DMS53 treated with DMSO at 0.1 percent for 48 hours (cell line): ENCODE results near the gene CPEB1.
"Not testable (repeated sequence)": the region's sequence is repeated elsewhere in the genome, so short reads cannot be mapped to it uniquely, and the experiment has no call there.

ENCODE experiments used
- DNase-seq: peaks from one replicate; lab custom pipeline; 2025; ENCODE audit not compliant: unreplicated experiment; lab: John Stamatoyannopoulos, UW

CPEB1 gene

DNA sequence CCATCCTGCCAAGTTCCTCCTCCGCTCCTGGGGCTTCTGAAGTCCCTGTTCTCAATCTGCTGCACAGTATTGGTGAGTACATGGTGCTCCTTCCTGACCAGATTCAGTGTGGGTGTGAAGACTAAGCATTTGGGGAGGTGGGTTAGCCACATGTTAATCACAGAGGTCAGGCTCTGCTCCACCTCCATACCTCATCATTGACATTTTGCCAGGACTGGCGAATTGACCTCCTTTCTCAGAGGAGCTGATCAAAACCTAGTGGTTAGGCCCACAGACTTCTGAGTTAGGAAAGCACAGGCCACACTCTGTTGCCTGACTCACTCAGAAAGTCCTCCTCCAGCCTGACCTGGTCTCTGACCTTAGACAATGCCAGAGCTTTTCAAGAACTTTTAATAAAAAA is 98.5 kb downstream of the CPEB1 start:
- no peak for DNase-seq

DNA sequence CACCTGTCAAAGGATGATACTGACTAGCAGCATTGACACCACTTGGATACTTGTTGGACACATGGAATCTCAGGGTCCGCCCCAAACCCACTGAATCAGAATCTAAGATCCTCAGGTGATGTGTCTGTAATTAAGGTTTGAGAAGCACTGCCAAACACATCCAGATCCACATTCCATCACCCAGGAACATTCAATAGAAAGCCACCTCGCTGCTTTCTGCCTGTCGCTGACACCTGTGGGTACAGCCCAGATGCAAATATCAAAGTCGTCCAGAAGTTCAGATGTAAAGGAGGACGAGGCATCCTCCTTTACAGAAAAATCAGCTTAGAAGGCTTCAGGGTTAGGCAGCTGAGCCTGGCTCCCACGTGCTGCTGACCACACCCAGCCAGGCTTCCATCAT is 101.7 kb downstream of the CPEB1 start:
- DNase-seq, result no peak

DNA sequence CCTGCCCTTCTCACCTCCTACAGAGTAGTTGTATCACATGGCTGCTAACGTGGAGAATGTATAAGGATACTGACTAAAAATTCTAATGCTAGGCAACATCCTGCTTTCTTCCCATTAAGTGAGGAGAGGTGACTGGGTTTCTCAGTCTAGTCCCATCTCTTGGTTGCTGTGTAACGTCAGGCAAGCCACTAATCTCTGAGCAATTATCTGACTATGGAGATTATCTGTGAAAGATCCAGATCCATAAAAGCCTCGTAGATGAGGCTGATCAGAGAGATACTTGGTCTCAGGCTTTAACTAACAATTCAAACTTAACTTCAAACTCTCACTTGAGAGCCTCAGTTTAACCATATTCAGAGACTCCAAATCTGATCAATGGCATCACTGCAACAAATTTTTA is 102.2 kb downstream of the CPEB1 start:
- no peak for DNase-seq

DNA sequence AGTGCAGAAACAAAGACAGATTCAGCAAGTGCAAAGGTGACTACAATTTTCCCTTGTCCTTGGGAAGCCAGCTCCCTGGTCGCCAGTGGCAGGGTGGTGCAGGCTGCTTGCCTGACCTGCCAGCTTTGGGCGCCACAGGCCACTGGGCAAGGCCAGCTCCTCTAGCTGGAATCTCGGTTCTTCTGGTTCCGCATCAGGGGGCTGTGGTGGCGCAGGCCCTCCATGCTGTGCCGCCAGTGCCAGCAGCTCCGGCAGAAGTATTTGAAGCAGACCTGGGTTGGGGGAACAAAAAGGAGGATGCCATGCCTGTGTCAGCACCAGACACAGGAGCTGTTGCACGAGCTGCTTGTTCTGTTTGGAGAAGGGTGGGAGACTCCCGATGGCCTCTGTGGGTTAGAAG is 102.7 kb downstream of the CPEB1 start:
- DNase-seq, result no peak

DNA sequence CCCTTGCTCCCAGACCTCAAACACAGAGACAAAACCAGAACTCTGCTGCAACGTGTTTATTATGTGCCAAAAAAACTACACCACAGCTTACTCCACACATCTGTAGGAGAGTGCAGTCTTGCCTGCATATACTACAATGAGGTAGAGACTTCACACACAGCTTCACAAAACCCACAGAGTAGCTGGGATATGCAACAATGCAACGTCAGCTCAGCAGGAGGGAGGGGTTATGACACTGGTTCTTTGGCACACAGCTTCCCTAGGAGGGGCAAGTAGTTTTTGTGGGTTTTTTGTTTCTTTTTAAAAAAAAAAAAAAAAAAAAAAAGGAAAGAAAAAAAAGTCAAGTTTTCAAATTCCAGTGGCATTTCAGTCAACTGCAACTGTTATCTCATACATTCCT is 104.0 kb downstream of the CPEB1 start:
- no peak for DNase-seq

GRCh38 chr15:82540984-82541431 is 106.2 kb downstream of the CPEB1 start:
- DNase-seq, result no peak

DNA sequence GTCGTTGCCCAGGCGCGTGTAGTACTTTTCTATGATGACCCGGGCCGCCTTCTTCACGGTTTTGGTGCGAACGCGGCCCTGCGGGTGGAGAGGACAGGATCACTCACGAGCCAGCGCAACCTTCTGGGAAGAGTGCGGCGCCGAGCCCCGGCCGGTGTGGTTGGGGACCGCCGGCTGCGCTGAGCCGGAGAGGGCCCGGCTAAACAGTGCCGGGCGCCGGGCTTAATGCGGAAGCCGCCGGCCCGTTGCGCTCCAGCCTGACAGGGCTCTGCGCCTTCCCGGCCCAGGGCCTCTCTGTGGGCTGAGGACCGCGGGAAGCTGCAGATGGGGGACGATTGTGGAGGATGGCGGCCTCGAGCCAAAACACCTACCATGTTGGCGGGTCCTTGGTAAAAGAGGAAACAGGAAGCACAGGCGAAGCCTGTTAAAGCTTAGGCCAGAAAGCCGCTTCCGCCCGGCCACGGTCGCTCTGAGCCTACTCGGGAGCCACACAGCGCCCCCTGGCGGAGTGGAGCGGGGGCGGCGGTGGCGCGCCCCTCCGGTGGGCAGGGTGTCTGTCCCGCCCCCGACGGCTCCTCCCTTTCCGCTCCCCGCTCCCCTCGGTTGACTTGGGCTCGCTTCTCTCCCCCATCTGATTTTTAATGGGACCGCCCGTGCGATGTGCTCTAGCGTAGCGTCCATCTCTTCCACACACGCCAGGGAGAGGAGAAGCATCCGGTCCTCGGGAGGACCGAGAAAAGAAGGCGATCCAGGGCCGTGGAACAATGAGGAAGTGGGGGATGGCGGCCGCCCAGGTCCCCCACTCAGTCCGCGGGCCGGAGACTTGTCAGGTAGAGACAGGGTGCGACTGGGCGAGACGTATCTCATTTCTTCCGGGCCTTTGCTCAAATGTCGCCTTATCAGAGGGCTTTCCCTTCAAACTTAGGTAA is 106.8 kb downstream of the CPEB1 start, which contains the start of gene RPS17:
Gene RPS17 (minus strand): TSS at position 403 of the 929 bp plus-strand sequence. CDS start 29 bp downstream, at position 374.
- no peak for DNase-seq

GRCh38 chr15:82539691-82540054 is 107.5 kb downstream of the CPEB1 start:
- no peak for DNase-seq

DNA sequence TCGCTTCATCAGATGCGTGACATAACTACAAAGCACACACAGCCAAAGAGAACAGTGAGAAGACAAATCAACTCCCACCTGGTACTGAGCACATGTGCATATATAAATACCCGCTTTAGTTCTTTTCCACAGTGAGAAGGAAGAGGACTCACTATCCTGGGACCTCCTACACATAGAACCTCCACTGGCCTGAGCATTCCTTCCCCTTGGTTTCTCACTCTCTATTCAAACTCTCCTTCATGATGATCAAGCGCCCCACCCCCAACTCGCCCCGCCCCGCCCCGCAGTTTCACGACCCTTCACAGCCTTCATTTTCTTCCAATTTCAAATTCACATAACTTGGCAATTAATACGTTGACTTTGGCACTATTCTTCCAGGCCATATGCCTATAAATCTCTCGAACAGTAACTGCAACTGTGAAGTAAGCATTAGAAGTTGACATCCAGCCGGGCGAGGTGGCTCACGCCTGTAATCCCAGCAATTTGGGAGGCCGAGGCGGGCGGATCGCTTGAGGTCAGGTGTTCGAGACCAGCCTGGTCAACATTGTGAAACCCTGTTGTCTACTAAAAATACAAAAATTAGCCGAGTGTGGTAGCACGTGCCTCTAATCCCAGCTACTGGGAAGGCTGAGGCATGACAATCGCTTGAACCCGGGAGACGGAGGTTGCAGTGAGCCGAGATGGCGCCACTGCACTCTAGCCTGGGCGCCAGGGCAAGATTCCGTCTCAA is 108.0 kb downstream of the CPEB1 start:
- DNase-seq, result no peak

DNA sequence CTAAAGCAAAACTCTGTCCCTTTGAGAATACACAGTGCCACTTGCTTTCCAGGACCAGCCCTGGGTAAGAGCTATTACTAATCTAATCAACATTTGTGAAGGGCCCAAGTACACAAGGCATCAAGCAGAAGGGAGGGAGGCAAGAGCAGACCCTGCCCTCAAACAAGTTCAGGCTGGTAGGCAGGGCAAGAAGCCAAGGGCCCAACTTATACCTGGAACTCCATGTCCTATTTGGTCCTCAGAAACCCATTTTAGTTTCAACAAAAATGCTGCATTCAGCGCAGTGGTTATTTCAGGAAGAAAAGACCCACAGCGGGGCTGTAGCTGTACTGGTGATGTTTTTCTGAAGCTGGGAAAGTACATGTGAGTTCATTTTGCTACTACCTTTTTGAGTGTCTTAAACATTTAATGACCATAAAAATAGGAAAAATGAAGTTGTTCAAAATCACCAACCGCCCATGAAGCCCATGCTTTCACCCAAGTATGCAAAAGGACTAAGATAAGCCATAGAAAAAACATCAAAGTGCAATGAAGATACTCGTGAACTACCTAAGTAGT is 109.7 kb downstream of the CPEB1 start:
- no peak for DNase-seq

GRCh38 chr15:82536409-82537350 is 110.5 kb downstream of the CPEB1 start:
- no peak for DNase-seq

DNA sequence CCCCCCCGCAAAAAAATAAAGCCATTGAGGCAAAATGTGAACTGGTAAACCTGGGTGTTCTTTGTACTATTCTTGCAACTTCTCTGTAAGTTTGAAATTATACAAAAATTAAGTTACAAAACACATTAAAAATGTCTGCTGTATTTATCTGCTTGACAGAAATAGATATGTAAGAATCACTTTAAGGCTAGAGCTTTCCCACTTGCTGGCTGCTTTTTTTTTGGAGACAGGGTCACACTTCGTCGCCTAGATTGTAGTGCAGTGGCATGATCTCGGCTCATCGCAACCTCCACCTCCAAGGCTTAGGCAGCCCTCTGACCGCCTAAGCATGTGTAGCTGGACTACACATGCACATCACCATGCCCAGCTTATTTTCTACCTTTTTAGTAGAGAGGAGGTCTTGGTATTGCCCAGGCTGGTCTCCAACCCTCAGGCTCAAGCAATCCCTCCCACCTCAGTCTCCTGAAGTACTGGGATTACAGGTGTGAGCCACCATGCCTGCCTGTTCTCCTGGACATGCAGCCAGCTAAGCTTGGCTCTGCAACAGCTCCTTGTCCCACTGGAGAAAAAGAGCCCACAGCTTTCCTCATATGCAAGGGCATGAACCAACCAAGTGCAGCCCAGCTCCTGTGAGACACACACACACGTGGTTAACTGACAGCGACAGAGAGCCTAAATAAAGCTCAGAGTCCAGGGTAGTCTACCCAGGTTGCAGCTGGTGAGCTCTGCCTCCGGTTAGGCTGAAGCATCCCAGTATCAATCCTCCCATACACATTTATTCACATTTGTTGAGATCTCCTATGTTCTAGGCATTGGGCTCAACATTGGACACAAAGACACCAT is 111.4 kb downstream of the CPEB1 start:
- no peak for DNase-seq

DNA sequence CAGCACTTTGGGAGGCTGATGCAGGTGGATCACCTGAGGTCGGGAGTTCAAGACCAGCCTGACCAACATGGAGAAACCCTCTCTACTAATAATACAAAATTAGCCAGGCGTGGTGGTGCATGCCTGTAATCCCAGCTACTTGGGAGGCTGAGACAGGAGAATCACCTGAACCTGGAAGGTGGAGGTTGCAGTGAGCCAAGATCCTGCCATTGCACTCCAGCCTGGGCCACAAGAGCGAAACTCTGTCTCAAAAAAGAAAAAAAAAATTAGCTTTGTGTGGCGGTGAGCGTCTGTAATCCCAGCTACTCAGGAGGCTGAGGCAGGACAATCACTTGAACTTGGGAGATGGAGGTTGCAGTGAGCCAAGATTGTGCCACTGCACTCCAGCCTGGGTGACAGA is 112.0 kb downstream of the CPEB1 start:
- not testable (repeated sequence) for DNase-seq

GRCh38 chr15:82534457-82534861 is 112.7 kb downstream of the CPEB1 start:
- DNase-seq, result not testable (repeated sequence)

GRCh38 chr15:82533801-82534200 is 113.4 kb downstream of the CPEB1 start:
- no peak for DNase-seq

- DNase-seq, result no peak
These were observed 114.1 kb downstream of the CPEB1 start for GRCh38 chr15:82532991-82533481.

- DNase-seq, result no peak
These were observed 114.7 kb downstream of the CPEB1 start for GRCh38 chr15:82532383-82532990.

DNA sequence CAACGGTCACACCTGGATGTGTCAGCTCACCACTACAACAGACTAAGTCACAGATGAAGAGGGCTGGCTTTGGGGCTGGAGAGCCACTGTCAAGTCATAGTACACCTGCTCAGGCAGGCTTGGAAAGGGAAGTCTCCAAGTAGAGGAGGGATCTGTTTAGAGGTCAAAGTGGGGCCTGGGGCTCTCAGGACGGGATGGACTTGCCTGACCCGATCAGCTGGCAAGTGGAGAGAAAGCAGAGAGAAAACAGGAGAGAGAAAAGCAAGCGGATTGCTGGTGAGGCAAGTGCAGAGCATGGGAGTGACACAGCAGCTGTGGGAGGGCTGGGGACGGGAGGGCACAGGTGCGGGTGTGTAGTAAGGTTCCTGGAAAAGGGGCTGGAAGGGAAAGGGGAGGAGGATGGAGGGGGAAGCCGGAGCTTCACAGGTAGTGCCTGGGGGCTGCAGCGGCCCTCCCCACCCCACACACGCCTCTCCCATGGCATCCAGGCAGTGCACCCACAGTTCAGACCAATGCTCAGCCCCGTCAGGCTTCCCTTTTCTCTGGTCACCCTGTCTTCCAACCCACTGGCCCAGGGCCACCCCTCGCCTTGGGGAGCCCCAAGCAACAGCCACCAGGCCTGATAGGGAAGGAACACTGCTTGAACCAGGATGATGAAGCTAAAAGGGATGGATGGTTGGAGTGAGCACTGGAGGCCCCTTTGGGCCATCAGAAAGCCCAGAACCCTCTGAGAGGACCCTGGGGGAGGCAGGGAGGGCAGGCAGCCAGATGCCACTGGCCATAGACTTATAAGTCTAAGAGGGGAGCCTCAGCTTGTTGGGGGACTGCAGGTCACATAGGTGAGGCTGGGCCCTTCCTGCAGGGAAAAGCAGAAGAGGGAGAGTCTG is 115.4 kb downstream of the CPEB1 start:
- no peak for DNase-seq
